Naive thymus-derived CD4-positive, alpha-beta T cell (primary cell): Measurements from ENCODE around the gene AGBL5. TPM values are rescaled to one million over a fixed set of nuclear protein-coding genes. Genes with fewer than 3 reads are reported as not detected.

ENCODE experiments used
- ATAC-seq: fragments of 150-1000 bp; cut with Tn5 transposase; 2 replicates; pipeline ENCODE4 v1.10.0; 2021; ENCODE audit warnings: mild to moderate bottlenecking, moderate library complexity
- CTCF ChIA-PET: fragments of 350-600 bp; sonication (Branson Sonifier 250); formaldehyde crosslinking; loops from one replicate; lab custom pipeline; 2021; ENCODE audit warnings: antibody characterized with exemption; lab: Charles Lee
- POLR2A ChIA-PET: fragments of 350-600 bp; sonication (Branson Sonifier 250); formaldehyde crosslinking; loops from one replicate; lab custom pipeline; 2021; ENCODE audit warnings: antibody characterized with exemption, inconsistent platforms; lab: Charles Lee
- DNase-seq, 9 donors: peaks; one replicate each; pipeline versions ENCODE4 v3.0.0 to v3.0.0-alpha.2; 2020 to 2022; ENCODE audit warnings: mixed read lengths in 1 of 9
- H3K27ac ChIP-seq: one replicate; pipeline ENCODE4 v1.7.0; 2013; ENCODE audit warnings: mild to moderate bottlenecking, low read depth, low read length, moderate library complexity
- H3K27me3 ChIP-seq, 2 donors: one replicate each; pipeline ENCODE4 v1.7.0; 2013; ENCODE audit warnings: low read length in 2 of 2, mild to moderate bottlenecking in 2 of 2, moderate library complexity in 2 of 2; ENCODE audit not compliant: control insufficient read depth in 2 of 2, insufficient read depth in 2 of 2
- H3K36me3 ChIP-seq, 3 experiments: 1 replicate in 2 of 3; 2 replicates in 1 of 3; pipeline ENCODE4 v1.7.0; 2013; ENCODE audit warnings: low read length in 3 of 3, mild to moderate bottlenecking in 3 of 3, moderate library complexity in 1 of 3; ENCODE audit not compliant: insufficient read depth in 3 of 3, control insufficient read depth in 2 of 3
- H3K4me1 ChIP-seq, 2 donors: one replicate each; pipeline ENCODE4 v1.7.0; 2013; ENCODE audit warnings: low read length in 2 of 2, mild to moderate bottlenecking in 2 of 2, moderate library complexity in 1 of 2; ENCODE audit not compliant: control insufficient read depth in 2 of 2, insufficient read depth in 2 of 2
- H3K4me3 ChIP-seq: 2 replicates; pipeline ENCODE4 v1.7.0; 2013; ENCODE audit warnings: mild to moderate bottlenecking, low read length
- H3K9me3 ChIP-seq, 3 experiments: 1 replicate in 2 of 3; 2 replicates in 1 of 3; pipeline ENCODE4 v1.7.0; 2013; ENCODE audit warnings: low read length in 3 of 3; ENCODE audit not compliant: control insufficient read depth in 2 of 3
- H3K27ac Mint-ChIP-seq, 9 donors: one replicate each; pipeline ENCODE4 v1.8.0; 2020 to 2022; ENCODE audit warnings: mixed read lengths in 9 of 9, mild to moderate bottlenecking in 8 of 9, moderate library complexity in 5 of 9, inconsistent platforms in 2 of 9
- H3K27me3 Mint-ChIP-seq, 5 donors: one replicate each; pipeline ENCODE4 v1.8.0; 2021 to 2022; ENCODE audit warnings: mixed read lengths in 5 of 5, mild to moderate bottlenecking in 1 of 5
- H3K36me3 Mint-ChIP-seq, 5 donors: one replicate each; pipeline ENCODE4 v1.8.0; 2020 to 2022; ENCODE audit warnings: mixed read lengths in 5 of 5, mild to moderate bottlenecking in 3 of 5, inconsistent platforms in 1 of 5
- H3K4me1 Mint-ChIP-seq, 7 donors: one replicate each; pipeline ENCODE4 v1.8.0; 2020 to 2022; ENCODE audit warnings: mixed read lengths in 7 of 7, mild to moderate bottlenecking in 3 of 7, inconsistent platforms in 1 of 7
- H3K4me3 Mint-ChIP-seq, 10 donors: one replicate each; pipeline ENCODE4 v1.8.0; 2020 to 2022; ENCODE audit warnings: mild to moderate bottlenecking in 10 of 10, mixed read lengths in 10 of 10, moderate library complexity in 6 of 10, inconsistent platforms in 2 of 10
- H3K9me3 Mint-ChIP-seq, 11 donors: one replicate each; pipeline ENCODE4 v1.8.0; 2020 to 2022; ENCODE audit warnings: mixed read lengths in 11 of 11, mild to moderate bottlenecking in 4 of 11, inconsistent platforms in 1 of 11, moderate library complexity in 1 of 11
- intact Hi-C, 2 donors: fragments of 100-400 bp; cut with micrococcal nuclease; formaldehyde crosslinking; loops; one replicate each; pipeline ENCODE4 v1.15.1; 2023
- polyA plus RNA-seq, 2 donors: library from polyadenylated mRNA; unstranded; fragments of 300-500 nt; fragmentation: Illumina TruSeq; gene quantifications; one replicate each; pipeline ENCODE4 v1.2.3, GENCODE V29; 2021
- total RNA-seq, 6 experiments: library from RNA in 5 of 6; stranded (reverse) in 5 of 6; gene quantifications; 1 replicate in 5 of 6; 2 replicates in 1 of 6; pipeline ENCODE4 v1.2.3 and lab custom pipeline; 2021 to 2026

Gene AGBL5, protein sequence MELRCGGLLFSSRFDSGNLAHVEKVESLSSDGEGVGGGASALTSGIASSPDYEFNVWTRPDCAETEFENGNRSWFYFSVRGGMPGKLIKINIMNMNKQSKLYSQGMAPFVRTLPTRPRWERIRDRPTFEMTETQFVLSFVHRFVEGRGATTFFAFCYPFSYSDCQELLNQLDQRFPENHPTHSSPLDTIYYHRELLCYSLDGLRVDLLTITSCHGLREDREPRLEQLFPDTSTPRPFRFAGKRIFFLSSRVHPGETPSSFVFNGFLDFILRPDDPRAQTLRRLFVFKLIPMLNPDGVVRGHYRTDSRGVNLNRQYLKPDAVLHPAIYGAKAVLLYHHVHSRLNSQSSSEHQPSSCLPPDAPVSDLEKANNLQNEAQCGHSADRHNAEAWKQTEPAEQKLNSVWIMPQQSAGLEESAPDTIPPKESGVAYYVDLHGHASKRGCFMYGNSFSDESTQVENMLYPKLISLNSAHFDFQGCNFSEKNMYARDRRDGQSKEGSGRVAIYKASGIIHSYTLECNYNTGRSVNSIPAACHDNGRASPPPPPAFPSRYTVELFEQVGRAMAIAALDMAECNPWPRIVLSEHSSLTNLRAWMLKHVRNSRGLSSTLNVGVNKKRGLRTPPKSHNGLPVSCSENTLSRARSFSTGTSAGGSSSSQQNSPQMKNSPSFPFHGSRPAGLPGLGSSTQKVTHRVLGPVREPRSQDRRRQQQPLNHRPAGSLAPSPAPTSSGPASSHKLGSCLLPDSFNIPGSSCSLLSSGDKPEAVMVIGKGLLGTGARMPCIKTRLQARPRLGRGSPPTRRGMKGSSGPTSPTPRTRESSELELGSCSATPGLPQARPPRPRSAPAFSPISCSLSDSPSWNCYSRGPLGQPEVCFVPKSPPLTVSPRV
- total RNA-seq: 10 to 100 TPM in 4 of 5 experiments, 1 to 10 TPM in 1; 7.6 to 15.7 (median 12.4) TPM
- 10 to 100 TPM in 1 of 2 donors, 1 to 10 TPM in 1; 8.0 to 10.4 TPM for polyA plus RNA-seq
- total RNA-seq (lab: John Stamatoyannopoulos, UW): 15.9 reads per million, percentile 45 among the genes with 10 or more reads in this experiment

DNA sequence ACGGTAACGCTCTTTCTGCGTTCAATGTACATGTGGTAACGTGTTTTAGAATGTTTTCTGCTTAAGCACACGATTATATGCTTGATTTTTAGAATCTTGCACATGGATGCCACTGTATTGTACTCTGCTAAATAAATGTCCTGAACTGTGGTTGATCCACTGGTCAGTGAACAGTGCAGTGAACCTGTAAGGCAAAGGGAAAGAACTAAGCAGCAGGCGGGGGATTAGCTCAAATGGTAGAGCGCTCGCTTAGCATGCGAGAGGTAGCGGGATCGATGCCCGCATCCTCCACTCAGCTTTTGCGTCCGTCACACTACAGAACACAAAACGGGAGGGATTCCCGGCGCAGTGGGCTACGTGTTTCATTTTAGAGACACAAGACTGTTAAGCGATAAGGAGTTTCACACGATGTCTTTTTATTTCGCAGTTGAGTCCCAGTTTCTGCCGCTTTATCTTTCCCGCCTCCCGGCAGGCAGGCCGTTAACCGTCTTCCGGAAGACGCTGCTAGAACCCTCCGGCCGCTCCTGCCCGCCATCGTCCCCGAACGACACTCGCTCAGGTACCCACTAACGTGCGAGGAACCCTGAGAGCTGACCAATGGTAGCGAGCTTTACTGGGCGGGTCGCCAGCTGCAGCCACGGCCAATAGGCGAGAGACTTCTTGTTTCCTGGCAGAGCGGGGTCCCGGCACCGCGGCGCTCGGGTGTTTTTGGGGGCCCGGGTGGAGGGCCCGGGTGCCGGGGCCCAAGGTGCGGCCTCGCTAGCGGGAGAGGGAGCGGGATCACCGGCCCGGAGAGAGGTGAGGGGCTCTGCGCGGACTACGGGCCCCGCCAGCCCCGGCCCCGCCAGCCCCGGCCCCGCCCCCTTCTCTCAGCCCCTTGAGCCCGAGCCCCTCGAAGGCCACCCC lies at the start of gene AGBL5:
Gene AGBL5 (plus strand): TSS at position 673 of the 906 bp plus-strand sequence. CDS start 1,291 bp downstream, outside the sequence.
- Histone ChIP-seq H3K36me3 (peaks cover 4 to 21% (median 12%) of the 10 kb centered on the region in 3 experiments), H3K27me3 (no peaks in the 10 kb centered on the region), H3K9me3 (no peaks in the 10 kb centered on the region), H3K4me1 (peaks cover 8 to 15% of the 10 kb centered on the region in 2 donors), H3K27ac (peak within 1 kb of the TSS; percentile 84), H3K4me3 (peak within 1 kb of the TSS; percentile 99)
- Mint-ChIP-seq H3K27ac (peak within 1 kb of the TSS; percentile 96 to 100 (median 100)), H3K36me3 (peaks cover 0 to 15% (median 12%) of the 10 kb centered on the region in 5 donors), H3K4me3 (peak within 1 kb of the TSS; percentile 86 to 100 (median 99)), H3K4me1 (peaks cover 10 to 34% (median 19%) of the 10 kb centered on the region in 7 donors), H3K27me3 (peaks cover 0 to 8% (median 4%) of the 10 kb centered on the region in 5 donors), H3K9me3 (peaks cover 0 to 15% (median 0%) of the 10 kb centered on the region in 11 donors)
- POLR2A ChIA-PET: interaction anchor here (0.6 to 10.4 kb wide), 25 partner anchors 8 to 1640 kb away, joined by 3 to 216 read pairs (median 5); partner anchors contain the start of genes ATRAID, KHK, MPV17 and NRBP1
- CTCF ChIA-PET: interaction anchor here (0.6 to 1.6 kb wide), 14 partner anchors 12 to 345 kb away, joined by 3 to 6 read pairs (median 4); partner anchors contain the start of genes ABHD1, KHK and OST4
- intact Hi-C loops: loop anchor here (1.0 to 5.0 kb wide), 19 partner anchors 19 to 1342 kb away; partner anchors contain the start of genes ATRAID (in 2 of the 2), EIF2B4 (in 2 of the 2), KHK (in 2 of the 2) and OST4 (in 2 of the 2)
- DNase-seq: peak; percentile 92 to 97 (median 96)
- ATAC-seq: peak; percentile 88

GRCh38 chr2:27001950-27002349 lies 49.5 kb upstream of the AGBL5 start:
- Histone ChIP-seq H3K36me3 (no peaks in the 10 kb centered on the region), H3K27me3 (no peaks in the 10 kb centered on the region), H3K9me3 (no peaks in the 10 kb centered on the region), H3K4me3 (no peak overlapping the region), H3K4me1 (no peaks in the 10 kb centered on the region), H3K27ac (no peak overlapping the region)
- H3K4me3 Mint-ChIP-seq: no peak overlapping the region
- no peaks in the 10 kb centered on the region for H3K36me3 Mint-ChIP-seq
- intact Hi-C loops: no loop called here
- H3K9me3 Mint-ChIP-seq: no peaks in the 10 kb centered on the region
- H3K27me3 Mint-ChIP-seq: peaks cover 0 to 23% (median 6%) of the 10 kb centered on the region in 5 donors
- no peak overlapping the region for H3K27ac Mint-ChIP-seq
- ChIA-PET CTCF (interaction anchor here (3.0 kb wide), 1 partner anchor 40 kb away, joined by 8 read pairs; no protein-coding TSS in a partner anchor), POLR2A (no interaction called here)
- H3K4me1 Mint-ChIP-seq: peaks cover 0 to 2% (median 0%) of the 10 kb centered on the region in 7 donors
- ATAC-seq (no peak), DNase-seq (no peak)

- H3K9me3 Mint-ChIP-seq: no peaks in the 10 kb centered on the region
- H3K27ac Mint-ChIP-seq: no peak overlapping the region
- intact Hi-C loops: no loop called here
- no peaks in the 10 kb centered on the region for H3K36me3 ChIP-seq
- no peak overlapping the region for H3K4me3 Mint-ChIP-seq
- CTCF ChIA-PET: interaction anchor here (3.0 kb wide), 1 partner anchor 41 kb away, joined by 8 read pairs; no protein-coding TSS in a partner anchor
- POLR2A ChIA-PET: no interaction called here
- H3K9me3 ChIP-seq: no peaks in the 10 kb centered on the region
- no peaks in the 10 kb centered on the region for H3K27me3 ChIP-seq
- peaks cover 0 to 2% (median 0%) of the 10 kb centered on the region in 7 donors for H3K4me1 Mint-ChIP-seq
- no peak overlapping the region for H3K27ac ChIP-seq
- no peaks in the 10 kb centered on the region for H3K4me1 ChIP-seq
- ATAC-seq (no peak), DNase-seq (no peak)
- H3K4me3 ChIP-seq: no peak overlapping the region
- no peaks in the 10 kb centered on the region for H3K36me3 Mint-ChIP-seq
- peaks cover 0 to 32% (median 6%) of the 10 kb centered on the region in 5 donors for H3K27me3 Mint-ChIP-seq
Measured at GRCh38 chr2:27003007-27003406, 48.5 kb upstream of the AGBL5 start.

- no peaks in the 10 kb centered on the region for H3K4me1 ChIP-seq
- intact Hi-C loops: no loop called here
- no peak for ATAC-seq
- no peak overlapping the region for H3K27ac ChIP-seq
- no peaks in the 10 kb centered on the region for H3K36me3 Mint-ChIP-seq
- ChIA-PET POLR2A (no interaction called here), CTCF (interaction anchor here (0.5 to 3.0 kb wide), 2 partner anchors 42 to 44 kb away, joined by 3 to 8 read pairs; no protein-coding TSS in a partner anchor)
- no peak overlapping the region for H3K27ac Mint-ChIP-seq
- peaks cover 0 to 35% (median 4%) of the 10 kb centered on the region in 5 donors for H3K27me3 Mint-ChIP-seq
- no peak for DNase-seq
- no peak overlapping the region for H3K4me3 Mint-ChIP-seq
- no peaks in the 10 kb centered on the region for H3K9me3 Mint-ChIP-seq
- no peaks in the 10 kb centered on the region for H3K9me3 ChIP-seq
- H3K4me1 Mint-ChIP-seq: peaks cover 0 to 2% (median 0%) of the 10 kb centered on the region in 7 donors
- H3K36me3 ChIP-seq: no peaks in the 10 kb centered on the region
- no peaks in the 10 kb centered on the region for H3K27me3 ChIP-seq
- no peak overlapping the region for H3K4me3 ChIP-seq
Measured at GRCh38 chr2:27003857-27004256, 47.6 kb upstream of the AGBL5 start.

DNA sequence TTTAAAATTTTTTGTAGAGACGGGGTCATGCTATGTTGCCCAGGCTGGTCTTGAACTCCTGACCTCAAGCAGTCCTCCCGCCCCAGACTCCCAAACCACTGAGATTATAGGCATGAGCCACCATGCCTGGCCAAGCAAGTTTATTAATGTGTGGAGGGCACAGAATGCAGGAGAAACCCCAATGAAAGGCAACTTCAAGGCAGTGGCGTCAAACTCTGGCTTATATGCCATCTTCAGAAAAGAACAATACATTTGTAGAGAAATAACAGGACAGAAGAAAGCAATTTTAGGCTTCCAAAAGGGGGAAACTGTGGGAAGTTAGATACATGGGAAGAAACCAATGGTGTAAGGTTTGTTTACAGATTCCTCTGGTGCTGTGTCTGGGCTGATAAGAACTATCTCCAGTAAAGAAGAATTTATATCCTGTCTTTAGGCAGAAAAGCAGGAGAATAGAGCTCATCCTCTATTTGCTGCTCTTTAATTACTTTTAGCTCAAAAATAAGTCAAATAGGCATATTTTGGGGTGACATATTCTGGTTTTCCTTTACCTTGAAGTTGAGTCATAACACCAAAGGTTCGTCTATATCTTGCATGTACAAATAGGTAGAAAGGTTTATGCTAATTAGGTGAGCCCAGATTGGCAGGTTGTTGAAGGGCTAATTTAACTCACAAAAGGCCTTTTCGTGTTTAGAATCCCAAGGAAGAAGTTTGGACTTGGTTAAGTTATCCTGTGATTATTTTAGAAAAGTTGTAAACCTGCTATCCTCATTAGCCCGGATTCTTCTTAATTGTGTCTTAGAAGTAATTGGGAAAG lies 44.7 kb upstream of the AGBL5 start:
- H3K4me1 ChIP-seq: no peaks in the 10 kb centered on the region
- no peaks in the 10 kb centered on the region for H3K36me3 ChIP-seq
- no peaks in the 10 kb centered on the region for H3K27me3 ChIP-seq
- ATAC-seq (no peak), DNase-seq (no peak)
- CTCF ChIA-PET: no interaction called here
- no peak overlapping the region for H3K4me3 ChIP-seq
- no peaks in the 10 kb centered on the region for H3K9me3 ChIP-seq
- intact Hi-C loops: no loop called here
- H3K27me3 Mint-ChIP-seq: peaks cover 0 to 35% (median 0%) of the 10 kb centered on the region in 5 donors
- no peaks in the 10 kb centered on the region for H3K36me3 Mint-ChIP-seq
- H3K4me3 Mint-ChIP-seq: no peak overlapping the region
- no peaks in the 10 kb centered on the region for H3K9me3 Mint-ChIP-seq
- POLR2A ChIA-PET: no interaction called here
- H3K27ac ChIP-seq: no peak overlapping the region
- H3K4me1 Mint-ChIP-seq: peaks cover 7 to 15% (median 9%) of the 10 kb centered on the region in 7 donors
- no peak overlapping the region for H3K27ac Mint-ChIP-seq
